ENCODE results near the gene PWP1. TPM values are rescaled to one million over a fixed set of nuclear protein-coding genes. Genes with fewer than 3 reads are reported as not detected.

The PWP1 gene
- total RNA-seq, 1 experiment from 2014 or later, result 49.7 TPM

GRCh38 chr12:107649661-107650061 is 35.9 kb upstream of the PWP1 start:
- Histone ChIP-seq H3K4me1 (ENCODE audit: insufficient read depth, low read length) (peaks cover 7% of the 10 kb centered on the region; the same call in 1 of the 2 replicates), H2AK5ac (ENCODE audit: insufficient read length, low read length) (no peak overlapping the region), H3K23me2 (ENCODE audit: insufficient read length, low read depth, low read length, poor library complexity, severe bottlenecking) (no peaks in the 10 kb centered on the region), H3K4ac (ENCODE audit: low read depth, low read length) (no peak overlapping the region), H2BK15ac (ENCODE audit: low read depth, low read length) (no peak overlapping the region), H2BK20ac (ENCODE audit: low read depth, low read length, poor library complexity, severe bottlenecking) (no peak overlapping the region), H4K8ac (replicated peaks; ENCODE audit: insufficient read length, low read depth, low read length) (no peak overlapping the region), H3K27me3 (ENCODE audit: insufficient read depth, low read length) (no peaks in the 10 kb centered on the region), H2AFZ (ENCODE audit: low read length) (no peak overlapping the region), H3K56ac (ENCODE audit: insufficient read length, low read depth, low read length) (no peak overlapping the region), H3K4me2 (ENCODE audit: insufficient read depth, insufficient read length, low read length) (no peak overlapping the region), H3K79me2 (ENCODE audit: insufficient read depth, low read length) (no peaks in the 10 kb centered on the region), H3K14ac (ENCODE audit: insufficient read depth, low read length) (no peak overlapping the region), H4K20me1 (ENCODE audit: control insufficient read depth, insufficient read depth, insufficient read length) (no peaks in the 10 kb centered on the region), H3K18ac (ENCODE audit: insufficient read length, low read depth, low read length) (no peak overlapping the region), H3K9ac (ENCODE audit: extremely low read depth, insufficient read length, low read length) (no peak overlapping the region), H3K9me3 (ENCODE audit: control insufficient read depth, low read depth, low read length) (no peaks in the 10 kb centered on the region), H3K27ac (ENCODE audit: insufficient read length, low read depth, low read length) (no peak overlapping the region), H3T11ph (ENCODE audit: low read length) (no peak overlapping the region), H2BK120ac (ENCODE audit: low read depth, low read length, poor library complexity, severe bottlenecking) (no peak overlapping the region), H4K91ac (ENCODE audit: insufficient read length, low read depth, low read length) (no peak overlapping the region), H4K5ac (ENCODE audit: insufficient read length, low read depth, low read length) (no peak overlapping the region), H2BK12ac (ENCODE audit: insufficient read length, low read depth, low read length) (no peak overlapping the region), H2BK5ac (ENCODE audit: insufficient read length, low read length) (no peak overlapping the region), H3K79me1 (ENCODE audit: insufficient read depth, low read depth, low read length, poor library complexity, severe bottlenecking) (no peaks in the 10 kb centered on the region), H3K23ac (ENCODE audit: insufficient read length, low read depth, low read length) (no peak overlapping the region)
- no CpG with 5 or more reads among the region's 4 CpGs for WGBS (ENCODE audit: extremely low coverage, insufficient read length, low lambda C conversion rate)
- Mint-ChIP-seq H3K9me3 (no peaks in the 10 kb centered on the region), H3K36me3 (ENCODE audit: insufficient read depth in 1 of 3, low read depth in 3 of 3) (peaks cover 0 to 4% (median 0%) of the 10 kb centered on the region in 3 experiments; a peak in 1 of 7 replicates), H3K4me3 (no peak overlapping the region), H3K27ac (peak overlapping the region in 1 of 3 experiments; percentile 24; a peak in 2 of 7 replicates), H3K27me3 (ENCODE audit: low read depth) (no peaks in the 10 kb centered on the region; the same call in 1 of the 2 replicates), H3K4me1 (peaks cover 26 to 47% of the 10 kb centered on the region in 2 experiments)
- DNase-seq, result no peak
- TF ChIP-seq CTCF (conservative IDR thresholded peaks at IDR 0.05), result no peak
